GM21423 (cell line): Measurements from ENCODE around the gene UBA52.

ENCODE experiments used
- ATAC-seq: cut with Tn5 transposase; IDR thresholded peaks from one replicate; pipeline ENCODE4 v1.9.1; 2021; ENCODE audit warnings: mild to moderate bottlenecking, moderate library complexity; ENCODE audit not compliant: unreplicated experiment

Gene UBA52

DNA sequence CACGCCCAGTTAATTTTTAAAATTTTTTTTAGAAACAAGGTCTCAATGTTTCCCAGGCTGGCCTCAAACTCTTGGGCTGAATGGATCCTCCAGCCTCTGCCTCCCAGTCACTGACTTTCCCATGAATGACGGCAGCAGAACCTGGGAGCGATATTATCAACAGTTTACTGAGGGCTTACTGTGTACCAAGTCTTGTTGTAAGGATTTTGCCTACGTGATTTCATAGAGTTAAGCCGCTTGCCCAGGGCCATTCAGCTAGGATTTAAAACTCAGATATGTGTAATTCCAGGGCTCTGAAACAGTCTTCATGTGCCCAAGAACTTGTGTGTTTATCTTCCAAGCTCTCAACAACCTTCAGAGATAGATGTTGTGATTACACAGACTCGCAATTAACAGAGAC, 20.0 kb upstream of the UBA52 start:
- no peak for ATAC-seq

DNA sequence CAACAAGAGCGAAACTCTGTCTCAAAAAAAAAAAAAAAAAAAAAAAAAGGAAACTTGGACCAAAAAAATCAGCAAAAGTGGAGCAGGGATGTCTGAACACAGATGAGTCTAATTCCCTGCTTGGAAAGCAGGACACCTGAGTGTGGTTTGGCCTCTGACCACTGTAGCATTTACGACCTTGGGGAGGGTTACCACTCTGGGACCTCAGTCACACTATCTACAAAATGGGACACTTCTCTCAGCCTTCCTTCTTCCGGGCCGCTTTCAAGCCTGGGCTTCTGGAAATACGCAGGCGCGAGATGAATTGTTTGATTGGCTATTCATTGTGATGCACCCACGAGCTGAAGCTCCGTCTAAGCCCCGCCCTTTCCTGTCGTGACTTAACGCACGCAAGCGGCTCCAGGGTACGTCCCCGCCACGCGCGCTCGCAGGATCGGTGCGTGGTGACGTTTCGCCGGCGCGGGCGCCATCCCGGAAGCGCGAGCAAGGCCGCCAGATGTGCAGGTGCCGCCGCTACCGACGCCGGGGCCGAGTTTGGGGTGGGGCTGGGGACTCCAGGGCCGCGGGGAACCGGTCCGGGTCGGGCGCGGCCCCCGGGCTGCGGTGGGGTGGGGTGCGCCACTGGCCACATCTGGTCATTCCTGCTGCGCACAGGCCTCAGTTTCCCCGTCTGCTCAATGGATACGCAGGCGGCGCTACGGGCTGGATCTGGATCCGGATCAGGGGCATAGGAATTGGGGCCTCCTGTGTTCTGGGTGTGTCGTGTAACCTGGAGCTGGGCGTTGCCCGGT, 14.1 kb upstream of the UBA52 start, which contains the start of gene KXD1:
Gene KXD1, plus strand, starts transcription at position 460 of the 791 bp plus-strand sequence. CDS start 4,187 bp downstream, outside the sequence.
- ATAC-seq, result peak; percentile 97

DNA sequence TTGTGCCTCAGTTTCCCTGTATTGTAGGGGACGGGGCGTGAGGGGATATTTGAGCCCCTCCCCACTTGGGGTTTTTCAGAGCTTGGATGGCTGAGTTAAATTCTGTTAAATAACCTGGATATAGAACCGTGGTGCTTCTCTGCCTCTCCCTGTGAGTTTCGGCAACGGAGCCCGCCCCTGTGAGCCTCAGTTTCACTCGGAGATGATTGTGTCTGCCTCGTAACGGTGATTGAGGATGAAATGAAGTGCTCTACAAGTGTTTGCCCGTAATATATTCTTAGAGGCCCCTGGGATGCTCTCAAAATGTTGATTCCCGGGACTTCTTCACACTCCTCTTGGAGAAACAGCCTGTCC, 13.5 kb upstream of the UBA52 start:
- ATAC-seq, result no peak

DNA sequence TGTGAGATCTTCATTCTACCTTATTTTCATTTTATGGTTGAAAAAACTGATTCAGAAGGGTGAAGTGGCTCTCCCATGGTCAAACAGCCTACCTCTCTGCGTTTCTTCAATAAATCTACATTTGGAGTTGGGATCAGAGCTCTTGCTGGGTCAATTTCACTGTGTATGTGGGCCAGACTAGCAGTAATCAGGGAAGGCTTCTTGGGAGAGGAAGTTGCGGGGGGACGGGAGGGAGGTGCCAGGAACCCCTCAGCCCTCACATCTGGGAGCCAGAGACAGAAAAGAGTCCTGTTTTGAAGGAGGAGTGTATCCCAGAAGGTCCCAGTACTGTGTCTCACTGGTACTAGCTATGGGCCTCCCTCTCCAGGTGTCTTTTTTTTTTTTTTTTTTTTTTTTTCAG, 13.1 kb upstream of the UBA52 start:
- ATAC-seq, result no peak

DNA sequence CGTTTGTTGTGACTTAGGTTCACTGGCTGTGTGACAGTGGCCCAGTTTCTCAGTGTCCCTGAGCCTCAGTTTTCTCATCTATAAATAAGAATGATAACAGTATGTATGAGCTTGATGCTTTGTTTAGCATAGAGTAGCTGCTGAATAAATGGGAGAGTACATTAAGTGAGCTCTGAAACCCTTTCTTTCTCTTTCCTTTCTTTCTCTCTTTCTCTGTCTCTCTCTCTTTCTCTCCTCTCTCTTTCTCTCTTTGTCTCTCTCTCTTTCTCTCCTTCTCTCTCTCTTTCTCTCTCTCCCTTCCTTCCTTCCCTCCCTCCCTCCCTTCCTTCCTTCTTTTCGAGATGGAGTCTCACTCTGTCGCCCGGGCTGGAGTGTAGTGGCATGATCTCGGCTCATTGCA, 12.0 kb upstream of the UBA52 start:
- ATAC-seq, result no peak

DNA sequence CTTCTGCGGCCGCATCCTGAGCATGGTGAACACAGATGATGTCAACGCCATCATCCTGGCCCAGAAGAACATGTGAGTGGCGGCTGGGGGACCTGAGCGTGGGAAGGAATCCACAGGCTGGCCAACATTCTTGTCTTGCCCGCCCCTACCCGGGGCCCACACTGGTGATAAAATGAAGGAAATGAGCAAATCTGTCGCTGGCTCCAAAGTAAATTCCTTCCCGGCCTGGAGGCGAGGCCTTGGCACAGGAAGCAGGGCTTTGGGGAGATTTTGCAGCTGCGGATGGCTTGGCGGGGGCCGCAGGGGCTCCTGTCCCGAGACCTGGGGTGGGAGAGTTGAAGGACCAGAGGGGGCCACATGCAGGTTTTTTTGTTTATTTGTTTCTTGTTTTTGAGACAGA, 9.6 kb upstream of the UBA52 start:
- ATAC-seq, result no peak

DNA sequence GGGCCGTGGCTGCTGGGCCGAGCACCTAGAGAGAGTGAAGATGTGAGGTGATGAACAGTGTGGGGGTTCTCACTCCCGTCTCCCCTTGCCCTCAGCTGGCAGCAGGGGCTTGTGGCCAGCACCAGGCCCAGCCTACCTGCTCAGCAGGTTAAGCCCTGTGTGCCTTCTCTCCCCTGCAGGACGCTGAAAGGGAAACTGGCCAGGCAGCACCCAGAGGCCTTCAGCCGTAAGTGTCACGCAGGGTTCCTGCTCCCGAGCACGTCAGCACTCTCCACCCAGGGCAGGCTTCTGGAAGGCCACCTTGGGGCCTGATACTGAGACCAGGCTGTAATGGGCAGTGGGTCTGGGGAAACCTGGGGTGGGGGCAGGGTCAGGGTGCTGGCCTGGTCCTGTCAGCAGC, 4.7 kb upstream of the UBA52 start:
- ATAC-seq, result no peak

DNA sequence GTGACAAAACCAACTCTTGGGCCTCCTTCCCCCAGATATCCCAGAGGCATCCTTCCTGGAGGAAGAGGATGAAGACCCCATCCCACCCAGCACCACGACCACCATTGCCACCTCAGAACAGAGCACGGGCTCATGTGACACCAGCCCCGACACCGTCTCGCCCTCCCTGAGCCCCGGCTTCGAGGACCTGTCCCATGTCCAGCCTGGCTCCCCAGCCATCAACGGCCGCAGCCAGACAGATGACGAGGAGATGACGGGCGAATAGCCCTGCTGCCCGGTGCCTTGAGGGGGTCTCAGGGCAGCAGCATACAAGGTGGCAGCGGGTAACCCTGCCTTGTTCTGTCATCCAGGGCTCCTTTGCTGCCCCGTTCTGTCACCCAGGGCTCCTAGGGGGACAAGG, 3.3 kb upstream of the UBA52 start:
- no peak for ATAC-seq

DNA sequence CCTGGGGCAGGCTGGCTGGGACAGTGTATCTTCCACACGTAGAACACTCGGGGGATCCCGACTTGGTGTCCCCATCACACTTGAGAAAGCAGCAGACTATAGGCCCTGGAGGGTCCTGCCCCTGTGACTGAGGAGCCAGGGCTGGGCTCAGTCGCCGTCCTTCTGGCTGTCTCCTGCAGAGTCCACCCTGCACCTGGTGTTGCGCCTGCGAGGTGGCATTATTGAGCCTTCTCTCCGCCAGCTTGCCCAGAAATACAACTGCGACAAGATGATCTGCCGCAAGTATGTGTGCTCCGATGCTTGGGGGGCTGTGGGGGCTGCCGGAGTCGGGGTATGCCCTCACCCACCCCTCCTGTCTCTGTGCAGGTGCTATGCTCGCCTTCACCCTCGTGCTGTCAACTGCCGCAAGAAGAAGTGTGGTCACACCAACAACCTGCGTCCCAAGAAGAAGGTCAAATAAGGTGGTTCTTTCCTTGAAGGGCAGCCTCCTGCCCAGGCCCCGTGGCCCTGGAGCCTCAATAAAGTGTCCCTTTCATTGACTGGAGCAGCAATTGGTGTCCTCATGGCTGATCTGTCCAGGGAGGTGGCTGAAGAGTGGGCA, 3.1 kb downstream of the UBA52 start:
- ATAC-seq, result no peak

DNA sequence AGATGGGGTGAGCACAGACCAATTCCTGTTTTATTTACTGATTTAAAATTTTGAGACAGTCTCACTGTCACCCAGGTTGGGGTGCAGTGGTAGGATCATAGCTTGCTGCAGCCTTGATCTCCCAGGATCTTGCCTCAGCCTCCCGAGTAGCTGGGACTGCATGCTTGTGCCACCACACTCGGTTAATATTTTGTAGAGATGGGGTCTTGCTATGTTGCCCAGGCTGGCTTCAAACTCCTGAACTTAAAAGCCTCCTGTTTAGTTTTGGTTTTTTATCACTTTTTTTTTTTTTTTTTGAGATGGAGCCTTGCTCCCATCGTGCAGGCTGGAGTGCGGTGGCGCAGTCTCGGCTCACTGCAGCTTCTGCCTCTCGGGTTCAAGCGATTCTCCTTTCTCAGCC, 4.7 kb downstream of the UBA52 start:
- ATAC-seq, result no peak

DNA sequence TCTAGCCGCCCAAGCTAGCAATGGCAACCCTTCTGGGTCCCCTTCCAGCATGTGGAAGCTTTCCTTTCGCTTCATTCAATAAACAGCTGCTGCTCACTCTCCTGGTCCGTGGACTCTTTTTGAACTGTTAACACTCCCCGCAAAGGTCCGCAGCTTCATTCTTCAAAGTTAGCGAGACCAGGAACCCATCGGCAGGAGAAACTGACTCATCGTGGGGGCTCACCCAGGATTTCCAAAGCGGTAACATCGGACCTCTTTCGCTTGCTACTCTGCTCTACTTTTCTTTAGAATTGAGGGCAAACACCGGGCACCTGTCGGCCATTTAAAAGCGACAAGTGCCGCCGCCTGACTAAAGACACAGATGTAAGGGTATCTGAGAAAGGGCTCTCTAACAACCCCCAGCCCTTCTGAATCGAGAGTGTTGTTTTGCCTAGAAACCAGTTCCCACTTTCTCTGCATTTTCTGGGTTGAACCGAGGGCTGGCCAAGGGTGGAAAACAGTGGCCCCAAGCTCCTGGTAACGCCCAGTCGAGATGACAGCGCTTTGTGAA, 5.8 kb downstream of the UBA52 start:
- ATAC-seq, result no peak

DNA sequence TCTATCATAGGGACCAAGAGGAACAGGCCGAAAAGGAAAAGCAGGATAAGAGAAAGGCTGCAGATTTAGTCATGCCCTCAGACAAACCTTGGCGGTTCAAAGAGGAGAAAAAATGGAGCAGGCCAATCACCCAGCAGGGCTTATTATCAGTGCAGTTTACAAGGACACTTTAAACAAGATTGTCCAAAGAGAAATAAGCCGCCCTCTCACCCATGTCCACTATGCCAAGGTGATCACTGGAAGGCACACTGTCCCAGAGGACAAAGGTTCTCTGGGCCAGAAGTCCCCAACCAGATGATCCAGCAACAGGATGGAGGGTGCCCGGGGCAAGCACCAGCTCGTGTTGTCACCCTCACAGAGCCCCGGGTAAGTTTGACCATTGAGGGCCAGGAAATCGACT, 8.7 kb downstream of the UBA52 start:
- ATAC-seq, result no peak

DNA sequence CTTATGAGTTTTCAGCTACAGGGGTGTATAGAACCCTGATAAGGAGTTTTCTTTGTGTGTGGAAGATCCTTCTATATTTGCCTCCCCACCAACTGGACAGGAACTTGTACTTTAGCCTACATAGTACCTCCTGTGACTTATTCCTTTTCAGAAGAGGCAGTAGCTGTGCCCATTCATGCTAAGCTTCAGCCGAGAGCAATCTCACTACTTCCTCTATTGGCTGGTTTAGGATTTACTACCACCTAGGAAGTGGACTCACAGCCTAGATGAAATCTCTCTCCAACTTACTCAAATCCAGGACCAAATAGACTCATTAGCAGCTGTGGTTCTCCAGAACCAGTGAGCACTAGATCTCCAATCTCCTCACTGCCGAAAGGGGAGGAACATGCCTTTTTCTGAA, 14.6 kb downstream of the UBA52 start:
- no peak for ATAC-seq

DNA sequence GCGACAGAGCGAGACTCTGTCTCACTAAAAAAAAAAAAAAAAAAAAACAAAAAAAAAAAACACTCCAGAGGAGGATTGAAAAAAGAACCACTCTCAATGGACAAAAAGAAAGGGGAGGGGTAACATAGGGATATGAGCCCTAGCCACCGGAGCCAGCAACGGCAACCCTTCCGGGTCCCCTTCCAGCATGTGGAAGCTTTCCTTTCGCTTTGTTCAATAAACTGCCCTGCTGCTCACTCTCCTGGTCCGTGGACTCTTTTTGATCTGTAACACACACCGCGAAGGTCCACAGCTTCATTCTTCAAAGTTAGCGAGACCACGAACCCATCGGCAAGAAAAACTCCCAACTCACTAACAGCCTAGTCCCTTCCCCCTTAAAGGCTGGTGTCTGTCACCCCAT, 15.9 kb downstream of the UBA52 start:
- ATAC-seq, result no peak

DNA sequence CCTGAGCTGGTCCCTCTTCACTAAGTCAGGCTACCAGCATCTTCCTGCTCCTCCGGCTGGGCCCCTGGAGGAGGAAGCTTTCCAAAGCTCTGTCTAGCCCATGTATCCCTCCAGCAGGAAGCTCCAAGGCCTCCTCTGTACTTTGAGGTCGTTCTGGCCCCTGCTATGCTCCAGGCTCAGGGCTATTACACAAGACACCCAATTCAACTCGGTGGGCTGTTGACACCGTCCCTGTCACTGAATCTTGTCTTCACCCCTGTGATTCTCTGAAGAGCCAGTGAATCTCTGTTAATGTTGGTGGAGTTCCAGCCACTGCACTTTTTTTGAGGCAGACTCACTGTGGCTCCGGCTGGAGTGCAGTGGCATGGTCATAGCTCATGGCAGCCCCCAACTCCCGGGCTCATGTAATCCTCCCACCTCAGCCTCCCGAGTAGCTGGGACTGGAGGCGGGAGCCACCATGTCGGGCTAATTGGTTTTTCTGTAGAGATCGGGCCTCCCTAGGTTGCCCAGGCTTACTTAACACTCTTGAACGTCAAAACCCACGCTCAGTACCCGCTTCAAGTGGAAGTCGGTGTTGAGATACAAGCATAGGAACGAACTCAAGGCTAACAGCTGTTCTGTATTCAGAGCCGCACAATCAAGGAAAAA, 16.4 kb downstream of the UBA52 start:
- no peak for ATAC-seq

DNA sequence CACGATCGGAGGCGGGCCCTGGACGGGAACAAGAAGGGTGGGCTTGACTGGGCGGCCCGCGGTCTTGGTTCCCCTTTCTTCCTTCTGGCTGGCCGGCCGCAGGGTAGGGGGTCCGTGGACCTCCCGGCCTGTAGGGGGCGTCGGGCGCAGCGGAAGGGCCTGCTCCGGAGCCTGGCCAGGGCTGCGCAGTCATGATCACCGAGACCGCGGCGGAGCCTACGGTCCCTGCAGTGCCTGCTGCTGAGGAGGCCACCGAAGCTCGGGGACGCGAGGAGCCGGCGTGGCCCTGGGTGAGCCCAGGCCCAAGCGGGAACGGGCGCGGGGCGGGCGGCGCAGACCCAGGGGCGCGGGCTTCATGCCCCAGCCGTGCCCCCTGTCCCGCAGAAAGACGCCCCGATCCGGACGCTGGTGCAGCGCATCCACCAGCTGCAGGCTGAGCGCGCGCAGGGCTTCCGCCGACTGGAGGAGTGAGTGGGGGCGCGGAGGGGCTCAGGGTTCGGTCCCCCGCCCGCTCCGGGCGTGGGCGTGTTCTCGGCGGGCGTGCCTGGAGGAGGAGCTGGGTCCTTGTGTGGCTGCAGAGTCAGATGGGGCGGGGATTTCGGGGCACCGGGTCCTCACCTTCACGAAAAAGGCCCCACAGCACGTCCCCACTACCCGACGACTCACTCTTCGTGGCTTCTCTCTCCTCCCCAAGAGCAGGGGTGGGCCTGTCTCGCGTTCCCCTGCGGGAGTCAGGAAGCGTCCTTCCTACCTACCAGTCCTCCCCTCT, 17.1 kb downstream of the UBA52 start, which contains the start of gene REX1BD:
Gene REX1BD, plus strand, starts transcription at position 188 of the 769 bp plus-strand sequence. Its CDS starts 4 bp downstream, at position 192.
- peak; percentile 55 for ATAC-seq

DNA sequence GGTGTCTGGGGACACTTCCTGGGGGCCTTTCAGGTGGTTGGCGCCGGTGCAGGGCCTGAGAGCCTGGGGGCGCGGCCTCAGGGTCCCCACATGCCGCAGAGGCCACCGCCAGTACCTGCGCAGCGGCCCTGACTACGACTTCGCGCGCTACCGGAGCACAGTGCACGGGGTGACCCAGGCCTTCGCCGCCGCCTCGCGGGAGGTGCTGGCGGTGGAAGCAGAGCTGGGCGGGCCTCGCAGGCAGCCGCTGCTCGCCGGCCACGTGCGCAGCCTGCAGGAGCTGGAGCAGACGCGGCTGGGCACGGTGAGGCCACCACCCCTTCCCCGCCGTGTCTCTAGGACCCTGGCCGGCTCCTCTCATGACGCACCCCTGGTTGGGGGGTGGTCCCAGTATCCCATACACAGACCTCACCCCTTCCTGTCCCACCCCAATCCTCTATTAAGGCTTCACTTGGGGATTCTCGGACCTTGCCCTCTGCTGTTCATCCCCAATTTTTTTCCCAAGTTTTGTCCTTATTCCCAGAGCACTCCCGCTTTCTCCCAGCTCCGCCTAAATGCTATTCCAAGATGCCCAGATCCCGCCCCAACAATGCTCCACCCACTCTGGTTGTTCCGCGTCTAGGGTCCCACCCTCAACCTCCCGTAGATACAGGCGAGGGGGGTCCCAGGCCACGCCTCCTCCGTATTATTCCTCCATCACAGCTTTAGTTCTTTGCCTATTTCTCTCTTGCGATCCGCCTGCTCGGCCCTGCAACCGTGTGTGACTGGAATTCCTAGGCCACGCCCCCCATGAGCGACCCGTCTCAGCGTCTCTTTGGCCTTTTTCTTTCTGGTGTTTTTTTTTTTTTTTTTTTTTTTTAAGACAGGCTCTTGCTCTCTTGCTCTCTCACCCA, 18.0 kb downstream of the UBA52 start:
- peak; percentile 34 for ATAC-seq

DNA sequence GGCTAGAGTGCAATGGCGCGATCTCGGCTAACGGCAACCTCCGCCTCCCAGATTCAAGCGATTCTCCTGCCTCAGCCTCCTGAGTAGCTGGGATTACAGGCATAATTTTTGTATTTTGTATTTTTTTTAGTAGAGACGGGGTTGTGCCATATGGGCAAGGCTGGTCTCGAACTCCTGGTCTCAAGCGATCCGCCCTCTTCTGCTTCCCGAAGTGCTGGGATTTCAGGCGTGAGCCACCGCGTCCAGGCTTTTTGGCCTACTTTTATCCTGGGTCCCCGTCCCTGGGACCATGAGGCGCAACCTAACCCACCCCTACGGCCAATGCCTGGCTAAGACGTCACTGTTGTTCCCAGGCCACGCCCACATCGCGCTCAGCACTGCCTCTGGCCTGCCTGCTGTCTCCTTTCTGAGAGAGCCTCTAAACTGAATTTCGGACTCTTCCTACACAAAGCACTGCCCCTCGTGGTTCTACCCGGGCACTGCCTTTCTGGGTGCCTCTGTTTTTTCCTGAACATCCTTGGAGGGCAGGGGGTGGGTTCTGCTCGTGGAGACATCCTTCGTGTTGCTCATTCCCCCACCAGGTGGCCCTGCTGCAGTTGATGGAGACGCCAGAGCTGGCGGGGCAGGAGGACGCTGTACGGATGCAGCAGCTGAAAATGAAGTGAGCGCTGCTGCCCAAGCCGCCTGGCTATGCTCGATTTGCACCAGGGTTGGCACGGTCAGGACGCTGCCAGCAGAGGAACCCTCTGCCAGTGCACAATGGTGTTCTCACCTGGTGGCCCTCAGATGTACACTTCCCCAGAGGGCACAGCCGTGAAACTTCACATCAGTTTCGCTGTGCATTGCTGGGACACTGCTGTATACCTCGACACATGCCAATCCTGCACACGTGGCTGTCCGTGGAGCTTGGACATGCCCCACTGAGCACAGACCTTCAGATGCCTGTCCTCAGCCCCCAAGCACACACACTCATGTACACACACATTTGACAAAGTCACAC, 18.9 kb downstream of the UBA52 start:
- no peak for ATAC-seq
